H1 (cell line): ENCODE results near the gene MORN5. TPM values are rescaled to one million over a fixed set of nuclear protein-coding genes. Genes with fewer than 3 reads are reported as not detected.

Experiments used
- CTCF ChIA-PET: fragments of 300-600 bp; sonication (Branson Sonifier 250); formaldehyde crosslinking; loops from one replicate; lab custom pipeline; 2021; ENCODE audit not compliant: partially characterized antibody; lab: Charles Lee
- POLR2A ChIA-PET: fragments of 300-600 bp; sonication (Branson Sonifier 250); formaldehyde crosslinking; loops from one replicate; lab custom pipeline; 2021; ENCODE audit warnings: inconsistent platforms; ENCODE audit not compliant: partially characterized antibody; lab: Charles Lee
- DNase-seq, 2 experiments: peaks; one replicate each; pipeline versions ENCODE4 v3.0.0 to v3.0.0-alpha.2; 2010 to 2022; ENCODE audit warnings: low spot score in 2 of 2, low read depth in 1 of 2, mixed read lengths in 1 of 2
- FAIRE-seq: peaks from 2 replicates; lab custom pipeline; 2011; peaks lifted over from hg19 to GRCh38; lab: Jason Lieb, UNC
- H2AFZ ChIP-seq: 2 replicates; pipeline ENCODE4 v1.8.1; 2012; ENCODE audit warnings: low read length, inconsistent platforms
- H2AK5ac ChIP-seq: 2 replicates; pipeline ENCODE4 v1.6.1; 2013; ENCODE audit warnings: low read depth, low read length
- H2BK120ac ChIP-seq: replicated peaks from 2 replicates; pipeline ENCODE3; 2013; ENCODE audit warnings: low read depth, low read length, inconsistent platforms
- H2BK12ac ChIP-seq: 2 replicates; pipeline ENCODE4 v1.6.1; 2013; ENCODE audit warnings: low read depth, low read length
- H2BK15ac ChIP-seq: 2 replicates; pipeline ENCODE4 v1.6.1; 2013; ENCODE audit warnings: low read length
- H2BK20ac ChIP-seq: 2 replicates; pipeline ENCODE4 v1.6.1; 2013; ENCODE audit warnings: low read length
- H2BK5ac ChIP-seq: 2 replicates; pipeline ENCODE4 v1.6.1; 2013; ENCODE audit warnings: low read depth, low read length
- H3K14ac ChIP-seq: 2 replicates; pipeline ENCODE4 v1.6.1; 2013; ENCODE audit warnings: inconsistent platforms; ENCODE audit not compliant: insufficient read length
- H3K18ac ChIP-seq: 2 replicates; pipeline ENCODE4 v1.6.1; 2013; ENCODE audit warnings: low read length; ENCODE audit errors: extremely low read depth
- H3K23ac ChIP-seq: 2 replicates; pipeline ENCODE4 v1.6.1; 2013; ENCODE audit warnings: inconsistent platforms; ENCODE audit not compliant: insufficient read length
- H3K23me2 ChIP-seq: 2 replicates; pipeline ENCODE4 v1.6.1; 2013; ENCODE audit warnings: low read depth, low read length
- H3K27ac ChIP-seq: 2 replicates; pipeline ENCODE4 v1.6.1; 2011; ENCODE audit warnings: low read depth, low read length, inconsistent platforms
- H3K27me3 ChIP-seq, 4 experiments: replicated peaks in 1 of 4; 1 replicate in 1 of 4; 2 replicates in 3 of 4; pipeline versions ENCODE4 v1.6.1 to v1.8.1; 2011 to 2013; ENCODE audit warnings: low read length in 3 of 4, mild to moderate bottlenecking in 3 of 4, inconsistent platforms in 2 of 4, mixed read lengths in 2 of 4, moderate library complexity in 1 of 4; ENCODE audit not compliant: control insufficient read depth in 3 of 4, insufficient read depth in 3 of 4; ENCODE audit errors: extremely low read depth in 1 of 4
- H3K36me3 ChIP-seq, 4 experiments: 2 replicates each; pipeline versions ENCODE4 v1.6.1 to v1.8.1; 2011 to 2013; ENCODE audit warnings: mild to moderate bottlenecking in 4 of 4, low read length in 3 of 4, moderate library complexity in 2 of 4, control low read depth in 1 of 4, inconsistent platforms in 1 of 4; ENCODE audit not compliant: insufficient read depth in 4 of 4, control insufficient read depth in 2 of 4
- H3K4ac ChIP-seq: replicated peaks from 2 replicates; pipeline ENCODE3; 2013; ENCODE audit warnings: low read length, low read depth, mixed read lengths, inconsistent platforms; ENCODE audit not compliant: insufficient read length
- H3K4me1 ChIP-seq, 4 experiments: replicated peaks in 1 of 4; 1 replicate in 1 of 4; 2 replicates in 3 of 4; pipeline versions ENCODE4 v1.6.1 to v1.8.1; 2011 to 2013; ENCODE audit warnings: low read length in 3 of 4, inconsistent platforms in 2 of 4, mixed read lengths in 1 of 4; ENCODE audit not compliant: insufficient read depth in 4 of 4, control insufficient read depth in 3 of 4
- H3K4me2 ChIP-seq, 2 experiments: 2 replicates each; pipeline versions ENCODE4 v1.6.1 to v1.8.1; 2011 to 2013; ENCODE audit warnings: low read depth in 2 of 2, low read length in 2 of 2, control low read depth in 1 of 2, inconsistent platforms in 1 of 2, mild to moderate bottlenecking in 1 of 2; ENCODE audit not compliant: insufficient read depth in 1 of 2
- H3K4me3 ChIP-seq, 4 experiments: fragments of 200-600, 300-600 bp in 1 of 4; sonication (generic), shearing (Covaris generic), sonication (Bioruptor Twin) in 1 of 4; 2 replicates each; pipeline versions ENCODE4 v1.5.1 to v1.8.1; 2011 to 2016; ENCODE audit warnings: low read length in 4 of 4, low read depth in 3 of 4, control low read depth in 2 of 4, inconsistent platforms in 2 of 4, mild to moderate bottlenecking in 2 of 4, mixed read lengths in 1 of 4, moderate library complexity in 1 of 4; ENCODE audit not compliant: insufficient read depth in 2 of 4; ENCODE audit errors: extremely low read depth in 1 of 4
- H3K56ac ChIP-seq: replicated peaks from 2 replicates; pipeline ENCODE3; 2013; ENCODE audit warnings: low read depth, mild to moderate bottlenecking, mixed read lengths, low read length, inconsistent platforms; ENCODE audit not compliant: insufficient read length
- H3K79me1 ChIP-seq: 2 replicates; pipeline ENCODE4 v1.6.1; 2013; ENCODE audit warnings: low read depth, low read length, control low read depth
- H3K79me2 ChIP-seq, 2 experiments: 2 replicates each; pipeline versions ENCODE4 v1.6.1 to v1.8.1; 2012 to 2013; ENCODE audit warnings: low read length in 2 of 2, mild to moderate bottlenecking in 2 of 2, inconsistent platforms in 1 of 2; ENCODE audit not compliant: insufficient read depth in 2 of 2, control insufficient read depth in 1 of 2
- H3K9ac ChIP-seq, 4 experiments: replicated peaks in 1 of 4; 1 replicate in 1 of 4; 2 replicates in 3 of 4; pipeline versions ENCODE4 v1.6.1 to v1.8.1; 2011 to 2013; ENCODE audit warnings: low read depth in 3 of 4, low read length in 3 of 4, control low read depth in 2 of 4, mild to moderate bottlenecking in 2 of 4, moderate library complexity in 2 of 4, inconsistent platforms in 1 of 4; ENCODE audit errors: extremely low read depth in 1 of 4
- H3K9me3 ChIP-seq, 2 experiments: 2 replicates each; pipeline versions ENCODE4 v1.6.1 to v1.8.1; 2012 to 2013; ENCODE audit warnings: mild to moderate bottlenecking in 2 of 2, moderate library complexity in 2 of 2, control low read depth in 1 of 2, inconsistent platforms in 1 of 2, low read depth in 1 of 2, low read length in 1 of 2, mixed read lengths in 1 of 2; ENCODE audit not compliant: insufficient read depth in 2 of 2
- H4K20me1 ChIP-seq, 2 experiments: replicated peaks in 1 of 2; 2 replicates each; pipeline versions ENCODE3 to v1.8.1; 2011 to 2013; ENCODE audit warnings: inconsistent platforms in 2 of 2, low read length in 2 of 2, mild to moderate bottlenecking in 1 of 2; ENCODE audit not compliant: insufficient read depth in 2 of 2, control insufficient read depth in 1 of 2
- H4K5ac ChIP-seq: 2 replicates; pipeline ENCODE4 v1.6.1; 2013; ENCODE audit warnings: low read length, low read depth, mixed read lengths, inconsistent platforms; ENCODE audit not compliant: insufficient read length
- H4K8ac ChIP-seq: 2 replicates; pipeline ENCODE4 v1.8.0; 2013; ENCODE audit warnings: mild to moderate bottlenecking, moderate library complexity, low read length, inconsistent platforms; ENCODE audit not compliant: insufficient read depth; ENCODE audit errors: extremely low read depth
- H4K91ac ChIP-seq: replicated peaks from 2 replicates; pipeline ENCODE3; 2013; ENCODE audit warnings: low read length, mixed read lengths, inconsistent platforms; ENCODE audit not compliant: insufficient read length
- BRCA1 ChIP-seq: IDR thresholded peaks from 2 replicates; pipeline ENCODE4 v1.6.1; 2012; ENCODE audit warnings: low read depth, low read length, improper control_type of control experiment
- CHD2 ChIP-seq: IDR thresholded peaks from 2 replicates; pipeline ENCODE4 v1.6.1; 2012; ENCODE audit warnings: low read length, improper control_type of control experiment
- CREB1 ChIP-seq: IDR thresholded peaks from 2 replicates; pipeline ENCODE4 v1.6.1; 2012; ENCODE audit warnings: inconsistent platforms
- EP300 ChIP-seq, 2 experiments: IDR thresholded peaks; 1 replicate in 1 of 2; 2 replicates in 1 of 2; pipeline ENCODE4 v1.6.1; 2011 to 2012; ENCODE audit warnings: low read depth in 2 of 2, low read length in 2 of 2, mild to moderate bottlenecking in 2 of 2, borderline replicate concordance in 1 of 2, inconsistent platforms in 1 of 2, moderate library complexity in 1 of 2
- EZH2 ChIP-seq: fragments of 200-600 bp; sonication (generic); IDR thresholded peaks from 2 replicates; pipeline ENCODE4 v1.7.1; 2012; ENCODE audit warnings: low read depth, mild to moderate bottlenecking, moderate library complexity, low read length, inconsistent platforms; ENCODE audit not compliant: severe bottlenecking
- KDM5A ChIP-seq: fragments of 200-600 bp; IDR thresholded peaks from 2 replicates; pipeline ENCODE4 v1.7.1; 2012; ENCODE audit warnings: mild to moderate bottlenecking, low read length, inconsistent platforms, mixed read lengths
- MAFK ChIP-seq: IDR thresholded peaks from 2 replicates; pipeline ENCODE4 v1.6.1; 2012; ENCODE audit warnings: low read depth, mild to moderate bottlenecking, improper control_type of control experiment, low read length
- POLR2A ChIP-seq, 2 experiments: IDR thresholded peaks; 1 replicate in 1 of 2; 2 replicates in 1 of 2; pipeline ENCODE4 v1.6.1; 2011; ENCODE audit warnings: low read depth in 2 of 2, low read length in 2 of 2, mild to moderate bottlenecking in 2 of 2; ENCODE audit errors: control extremely low read depth in 1 of 2
- POLR2AphosphoS5 ChIP-seq: IDR thresholded peaks from 2 replicates; pipeline ENCODE4 v1.6.1; 2011; ENCODE audit warnings: low read depth, low read length
- SAP30 ChIP-seq: fragments of 300-600 bp; sonication (generic); IDR thresholded peaks from 2 replicates; pipeline ENCODE4 v1.7.1; 2012; ENCODE audit warnings: low read length, moderate library complexity, mild to moderate bottlenecking, inconsistent platforms; ENCODE audit not compliant: insufficient read depth, insufficient replicate concordance
- SIRT6 ChIP-seq: IDR thresholded peaks from one replicate; pipeline ENCODE4 v1.7.1; 2012; ENCODE audit warnings: low read length, inconsistent platforms
- SIX5 ChIP-seq: IDR thresholded peaks from 2 replicates; pipeline ENCODE4 v1.6.1; 2011; ENCODE audit warnings: mild to moderate bottlenecking, low read depth, low read length
- SP2 ChIP-seq: IDR thresholded peaks from 2 replicates; pipeline ENCODE4 v1.6.1; 2012; ENCODE audit warnings: mild to moderate bottlenecking, low read length, inconsistent platforms
- WGBS, 2 experiments: shearing (Covaris generic) in 1 of 2; methylation state at CpG; one replicate each; pipeline versions ENCODE4 v1.1.6 to v1.1.7; 2013 to 2015; ENCODE audit warnings: low lambda C conversion rate in 2 of 2, mixed read lengths in 2 of 2, inconsistent platforms in 1 of 2, low coverage in 1 of 2, missing lambda C conversion rate in 1 of 2; ENCODE audit not compliant: insufficient replicate concordance in 2 of 2, insufficient coverage in 1 of 2, insufficient read length in 1 of 2; ENCODE audit errors: extremely low coverage in 1 of 2, missing lambda C conversion rate in 1 of 2; 5-methylcytosine and 5-hydroxymethylcytosine counted together
- polyA plus RNA-seq, 7 experiments: library from polyadenylated mRNA; depleted of rRNA in 3 of 7; stranded (reverse) in 5 of 7; unstranded in 2 of 7; fragments of >200 nt in 5 of 7; fragments of 200-250 nt in 2 of 7; gene quantifications; 1 replicate in 5 of 7; 2 replicates in 1 of 7; 4 replicates in 1 of 7; pipeline versions ENCODE4 v1.2.1 to v1.2.3, GENCODE V29; 2011 to 2013; ENCODE audit warnings: missing spikeins in 2 of 7, mixed read lengths in 2 of 7
- total RNA-seq: library from RNA; stranded (reverse); fragmentation: NEBNext Ultra II Directional; extraction: Animal tissue kit (Norgen Biotek cat#: 25700); gene quantifications from 2 replicates; pipeline ENCODE4 v1.2.1, GENCODE V29; 2021

Gene MORN5
- total and polyA plus RNA-seq, 2 of the 8 experiments (the other 6 are each of a cell fraction or from before 2014, with no cell fraction given): not detected

- Histone ChIP-seq H2AK5ac (no peak overlapping the region), H3K4me3 (no peak overlapping the region), H3K27me3 (no peaks in the 10 kb centered on the region), H3K18ac (no peak overlapping the region), H3K79me1 (no peaks in the 10 kb centered on the region), H3K56ac (no peak overlapping the region), H2BK120ac (no peak overlapping the region), H2BK20ac (no peak overlapping the region), H3K9me3 (no peaks in the 10 kb centered on the region), H4K5ac (no peak overlapping the region), H4K8ac (no peak overlapping the region), H3K4ac (no peak overlapping the region), H4K91ac (no peak overlapping the region), H3K4me1 (no peaks in the 10 kb centered on the region), H2AFZ (no peak overlapping the region), H2BK15ac (no peak overlapping the region), H3K4me2 (no peak overlapping the region), H3K79me2 (no peaks in the 10 kb centered on the region), H3K23ac (no peak overlapping the region), H3K36me3 (peaks cover 4 to 41% (median 14%) of the 10 kb centered on the region in 4 experiments; a peak in 7 of 8 replicates), H3K23me2 (no peaks in the 10 kb centered on the region), H2BK12ac (no peak overlapping the region), H3K27ac (no peak overlapping the region), H3K9ac (no peak overlapping the region), H2BK5ac (no peak overlapping the region), H4K20me1 (peaks cover 0 to 2% of the 10 kb centered on the region in 2 experiments), H3K14ac (no peak overlapping the region)
- ChIA-PET CTCF (interaction anchor here (0.9 to 7.6 kb wide), 18 partner anchors 10 to 206 kb away, joined by 3 to 78 read pairs (median 6); partner anchors contain the start of genes MORN5 and NDUFA8), POLR2A (interaction anchor here (2.1 to 2.5 kb wide), 2 partner anchors 8 to 15 kb away, joined by 4 to 9 read pairs; partner anchors contain the start of genes MORN5 and NDUFA8)
- FAIRE-seq (no peak), DNase-seq (no peak)
- TF ChIP-seq BRCA1 (no peak), SIX5 (no peak), EP300 (IDR thresholded peaks at IDR 0.05; ENCODE audit: borderline replicate concordance in 1 of 2, low read depth in 2 of 2, low read length in 2 of 2) (no peak), POLR2A (IDR thresholded peaks at IDR 0.05; ENCODE audit: control extremely low read depth in 1 of 2, low read depth in 2 of 2, low read length in 2 of 2) (no peak), POLR2AphosphoS5 (no peak), SAP30 (no peak), MAFK (no peak), CHD2 (no peak), SIRT6 (no peak), EZH2 (no peak), SP2 (no peak), CREB1 (no peak), KDM5A (no peak)
- 85% methylated on average over 14 of the region's 14 CpGs; no CpG with 5 or more reads in 1 of the 2 experiments for WGBS, 2 experiments
Measured at GRCh38 chr9:122143876-122144405, 15.8 kb upstream of the MORN5 start.
